CD4-positive, alpha-beta T cell (primary cell): ENCODE measurements around the gene OSBPL6. TPM values are rescaled to one million over a fixed set of nuclear protein-coding genes. Genes with fewer than 3 reads are reported as not detected.

Experiments used
- ATAC-seq: fragments of 200-7000 bp; cut with Tn5 transposase; one replicate; pipeline ENCODE4 v1.10.0; 2022; ENCODE audit warnings: mild to moderate bottlenecking; ENCODE audit not compliant: poor library complexity
- CTCF ChIA-PET: fragments of 350-600 bp; sonication (Branson Sonifier 250); formaldehyde crosslinking; loops from one replicate; lab custom pipeline; 2021; ENCODE audit warnings: antibody characterized with exemption, inconsistent platforms; lab: Charles Lee
- POLR2A ChIA-PET: fragments of 350-600 bp; sonication (Branson Sonifier 250); formaldehyde crosslinking; loops from one replicate; lab custom pipeline; 2021; ENCODE audit warnings: antibody characterized with exemption, inconsistent platforms; lab: Charles Lee
- DNase-seq, 14 experiments: peaks; one replicate each; pipeline ENCODE4 v3.0.0-alpha.2; 2013 to 2020; ENCODE audit warnings: mixed read lengths in 2 of 14
- H3K27ac ChIP-seq, 2 donors: one replicate each; pipeline versions ENCODE4 v1.5.1 to v1.7.0; 2013; ENCODE audit warnings: low read length in 2 of 2, low read depth in 1 of 2, mild to moderate bottlenecking in 1 of 2
- H3K27me3 ChIP-seq, 2 experiments: 1 replicate in 1 of 2; 2 replicates in 1 of 2; pipeline versions ENCODE4 v1.6.1 to v1.7.0; 2013; ENCODE audit warnings: low read length in 2 of 2, control low read depth in 1 of 2, mild to moderate bottlenecking in 1 of 2, moderate library complexity in 1 of 2; ENCODE audit not compliant: insufficient read depth in 2 of 2, control insufficient read depth in 1 of 2
- H3K36me3 ChIP-seq: one replicate; pipeline ENCODE4 v1.6.1; 2013; ENCODE audit warnings: low read length, control low read depth; ENCODE audit not compliant: insufficient read depth
- H3K4me1 ChIP-seq: one replicate; pipeline ENCODE4 v1.6.1; 2013; ENCODE audit warnings: low read length, control low read depth; ENCODE audit not compliant: insufficient read depth
- H3K4me3 ChIP-seq: one replicate; pipeline ENCODE4 v1.5.1; 2013; ENCODE audit warnings: mild to moderate bottlenecking, low read length, moderate library complexity
- H3K9me3 ChIP-seq, 2 experiments: 1 replicate in 1 of 2; 2 replicates in 1 of 2; pipeline versions ENCODE4 v1.6.1 to v1.7.0; 2013; ENCODE audit warnings: low read length in 2 of 2, mild to moderate bottlenecking in 2 of 2, control low read depth in 1 of 2, moderate library complexity in 1 of 2; ENCODE audit not compliant: control insufficient read depth in 1 of 2, insufficient read depth in 1 of 2
- H3K27ac Mint-ChIP-seq: one replicate; pipeline ENCODE4 v1.8.0; 2020; ENCODE audit warnings: mixed read lengths
- H3K27me3 Mint-ChIP-seq: one replicate; pipeline ENCODE4 v1.8.0; 2021; ENCODE audit warnings: mixed read lengths
- H3K36me3 Mint-ChIP-seq: one replicate; pipeline ENCODE4 v1.8.0; 2021; ENCODE audit warnings: low read depth, mixed read lengths
- H3K4me1 Mint-ChIP-seq: one replicate; pipeline ENCODE4 v1.8.0; 2021; ENCODE audit warnings: low read depth, mixed read lengths
- H3K4me3 Mint-ChIP-seq: one replicate; pipeline ENCODE4 v1.8.0; 2020; ENCODE audit warnings: mild to moderate bottlenecking, mixed read lengths
- H3K9me3 Mint-ChIP-seq: one replicate; pipeline ENCODE4 v1.8.0; 2020; ENCODE audit warnings: mixed read lengths
- intact Hi-C, 2 experiments: fragments of 100-400 bp; cut with DNase I in 1 of 2; cut with micrococcal nuclease in 1 of 2; formaldehyde crosslinking; loops; one replicate each; pipeline versions ENCODE4 v1.15.1 to v1.9.0; 2023 to 2025; cut with DNase I, micrococcal nuclease
- total RNA-seq, 174 experiments: library from RNA in 2 of 174; stranded (reverse) in 2 of 174; gene quantifications; one replicate each; pipeline ENCODE4 v1.2.3 and lab custom pipeline; 2021 to 2026
- TF ChIP-seq, protein P1 (sequence below): fragments of 200-600 bp; IDR thresholded peaks from one replicate; pipeline ENCODE4 v1.8.0; 2022; ENCODE audit warnings: antibody characterized with exemption, mild to moderate bottlenecking

The OSBPL6 gene
- total RNA-seq, 2 experiments from 2014 or later: 0.08 to 0.11 TPM

DNA sequence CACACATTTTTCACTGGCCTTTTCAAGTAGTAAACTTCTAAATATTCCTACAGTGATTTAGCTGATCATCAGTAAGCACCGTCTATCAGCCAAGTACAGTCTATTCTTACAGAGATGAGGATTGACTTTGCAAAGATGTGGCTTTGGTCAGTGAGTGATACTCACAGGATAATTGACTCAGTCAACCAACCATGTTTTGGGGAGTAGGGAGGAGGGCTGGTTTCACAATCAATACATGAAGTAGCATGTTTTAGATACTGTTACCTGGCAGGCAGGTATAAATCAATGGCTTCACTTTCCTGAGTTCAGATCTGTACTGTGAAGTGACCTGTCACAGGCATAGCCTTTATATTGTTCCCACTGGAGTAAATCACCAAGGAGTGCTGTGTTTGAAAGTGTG, 27.2 kb downstream of the OSBPL6 start:
- TF ChIP-seq, protein P1, sequence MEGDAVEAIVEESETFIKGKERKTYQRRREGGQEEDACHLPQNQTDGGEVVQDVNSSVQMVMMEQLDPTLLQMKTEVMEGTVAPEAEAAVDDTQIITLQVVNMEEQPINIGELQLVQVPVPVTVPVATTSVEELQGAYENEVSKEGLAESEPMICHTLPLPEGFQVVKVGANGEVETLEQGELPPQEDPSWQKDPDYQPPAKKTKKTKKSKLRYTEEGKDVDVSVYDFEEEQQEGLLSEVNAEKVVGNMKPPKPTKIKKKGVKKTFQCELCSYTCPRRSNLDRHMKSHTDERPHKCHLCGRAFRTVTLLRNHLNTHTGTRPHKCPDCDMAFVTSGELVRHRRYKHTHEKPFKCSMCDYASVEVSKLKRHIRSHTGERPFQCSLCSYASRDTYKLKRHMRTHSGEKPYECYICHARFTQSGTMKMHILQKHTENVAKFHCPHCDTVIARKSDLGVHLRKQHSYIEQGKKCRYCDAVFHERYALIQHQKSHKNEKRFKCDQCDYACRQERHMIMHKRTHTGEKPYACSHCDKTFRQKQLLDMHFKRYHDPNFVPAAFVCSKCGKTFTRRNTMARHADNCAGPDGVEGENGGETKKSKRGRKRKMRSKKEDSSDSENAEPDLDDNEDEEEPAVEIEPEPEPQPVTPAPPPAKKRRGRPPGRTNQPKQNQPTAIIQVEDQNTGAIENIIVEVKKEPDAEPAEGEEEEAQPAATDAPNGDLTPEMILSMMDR: no peak
- Histone ChIP-seq H3K27ac (no peak overlapping the region), H3K36me3 (no peaks in the 10 kb centered on the region), H3K4me1 (no peaks in the 10 kb centered on the region), H3K4me3 (no peak overlapping the region), H3K9me3 (no peaks in the 10 kb centered on the region), H3K27me3 (peaks cover 0 to 6% of the 10 kb centered on the region in 2 experiments)
- H3K9me3 Mint-ChIP-seq: no peaks in the 10 kb centered on the region
- no peak overlapping the region for H3K27ac Mint-ChIP-seq
- intact Hi-C loops: no loop called here
- peaks cover 64% of the 10 kb centered on the region for H3K27me3 Mint-ChIP-seq
- H3K4me1 Mint-ChIP-seq: no peaks in the 10 kb centered on the region
- no peak for ATAC-seq
- POLR2A ChIA-PET: interaction anchor here (0.8 kb wide), 1 partner anchor 15 kb away, joined by 3 read pairs; no protein-coding TSS in a partner anchor
- H3K4me3 Mint-ChIP-seq: no peak overlapping the region
- DNase-seq: no peak
- H3K36me3 Mint-ChIP-seq: no peaks in the 10 kb centered on the region
- CTCF ChIA-PET: no interaction called here

DNA sequence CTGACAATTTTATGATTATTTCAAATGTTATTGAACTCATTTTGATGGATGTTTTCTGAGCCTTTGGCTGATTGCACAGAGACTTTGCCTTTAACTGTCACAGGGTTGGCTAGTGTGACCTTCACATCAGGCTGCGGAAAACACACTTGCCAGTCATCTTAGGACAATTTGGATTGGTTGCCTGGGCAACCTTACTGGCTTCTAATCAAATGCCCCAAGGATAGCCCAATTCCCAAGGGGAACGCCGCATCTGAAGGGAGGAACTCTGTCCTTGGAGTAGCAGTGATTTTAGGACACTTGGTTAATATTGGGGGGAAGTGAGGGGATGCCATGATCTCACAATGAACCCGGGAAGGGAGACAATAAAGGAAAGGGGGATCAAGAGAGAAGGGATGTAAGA, 29.5 kb downstream of the OSBPL6 start:
- no peaks in the 10 kb centered on the region for H3K9me3 ChIP-seq
- Mint-ChIP-seq H3K4me3 (no peak overlapping the region), H3K36me3 (no peaks in the 10 kb centered on the region), H3K27ac (no peak overlapping the region), H3K27me3 (peaks cover 58% of the 10 kb centered on the region), H3K9me3 (no peaks in the 10 kb centered on the region), H3K4me1 (no peaks in the 10 kb centered on the region)
- H3K36me3 ChIP-seq: no peaks in the 10 kb centered on the region
- H3K27ac ChIP-seq: no peak overlapping the region
- DNase-seq (no peak), ATAC-seq (no peak)
- POLR2A ChIA-PET: no interaction called here
- H3K4me3 ChIP-seq: no peak overlapping the region
- H3K4me1 ChIP-seq: no peaks in the 10 kb centered on the region
- TF ChIP-seq, protein P1: no peak
- H3K27me3 ChIP-seq: peaks cover 0 to 3% of the 10 kb centered on the region in 2 experiments
- CTCF ChIA-PET: no interaction called here
- intact Hi-C loops: no loop called here

DNA sequence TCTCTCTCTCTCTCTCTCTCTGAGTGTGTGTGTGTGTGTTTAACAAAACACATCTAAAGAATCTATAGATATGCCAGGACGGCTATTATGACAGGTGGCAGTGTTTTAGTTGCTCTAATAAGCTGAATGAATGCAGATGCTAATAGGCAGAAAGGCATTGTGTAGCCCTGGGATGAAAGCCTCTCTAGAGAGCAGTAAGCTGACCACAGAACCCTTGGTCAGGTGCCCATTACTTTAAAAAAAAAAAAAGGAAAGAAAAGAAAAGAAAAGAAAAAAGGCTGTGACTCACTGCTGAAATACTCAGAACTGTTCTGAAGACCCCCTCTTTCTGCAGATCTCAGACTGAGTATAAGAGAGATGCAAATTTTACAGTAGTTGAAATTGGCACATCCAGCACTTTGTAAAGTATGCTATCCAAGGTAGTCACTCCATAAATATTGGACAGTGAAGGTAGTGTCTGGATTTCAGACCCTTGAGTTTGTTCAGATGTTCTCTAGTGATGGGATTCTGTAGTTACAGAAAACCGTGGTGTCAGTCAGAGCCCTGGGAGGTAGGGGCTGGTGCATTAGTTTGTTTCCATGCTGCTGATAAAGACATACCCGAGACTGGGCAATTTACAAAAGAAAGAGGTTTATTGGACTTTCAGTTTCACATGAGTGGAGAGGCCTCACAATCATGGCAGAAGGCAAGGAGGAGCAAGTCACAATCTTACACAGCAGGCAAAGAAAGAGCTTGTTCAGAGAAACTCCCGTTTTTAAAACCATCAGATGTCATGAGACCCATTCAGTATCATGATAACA, 30.9 kb downstream of the OSBPL6 start:
- TF ChIP-seq, protein P1: no peak
- no peaks in the 10 kb centered on the region for H3K9me3 Mint-ChIP-seq

More for the DNA sequence above, 30.9 kb downstream of the OSBPL6 start:
- Histone ChIP-seq H3K27me3 (no peaks in the 10 kb centered on the region), H3K4me3 (no peak overlapping the region), H3K27ac (no peak overlapping the region), H3K36me3 (no peaks in the 10 kb centered on the region), H3K4me1 (no peaks in the 10 kb centered on the region), H3K9me3 (no peaks in the 10 kb centered on the region)
- CTCF ChIA-PET: no interaction called here
- DNase-seq (no peak), ATAC-seq (no peak)
- Mint-ChIP-seq H3K36me3 (no peaks in the 10 kb centered on the region), H3K4me1 (no peaks in the 10 kb centered on the region), H3K27me3 (peaks cover 53% of the 10 kb centered on the region), H3K4me3 (no peak overlapping the region), H3K27ac (no peak overlapping the region)
- POLR2A ChIA-PET: no interaction called here
- intact Hi-C loops: no loop called here
